Peyer's patch (tissue), 4 donors: Measurements from ENCODE around the gene BPIFB1. TPM values are rescaled to one million over a fixed set of nuclear protein-coding genes. Genes with fewer than 3 reads are reported as not detected.

Experiments used
- DNase-seq, 3 donors: peaks; one replicate each; pipeline ENCODE4 v3.0.0-alpha.2; 2017 to 2019
- H3K27ac ChIP-seq, 4 donors: fragments of 200-600 bp; sonication (generic); one replicate each; pipeline ENCODE4 v1.5.1; 2016 to 2019
- H3K27me3 ChIP-seq, 2 donors: fragments of 200-600 bp; sonication (generic); one replicate each; pipeline ENCODE4 v1.5.1; 2019
- H3K36me3 ChIP-seq, 3 donors: fragments of 200-600 bp; sonication (generic); one replicate each; pipeline ENCODE4 v1.5.1; 2016 to 2019
- H3K4me1 ChIP-seq, 4 donors: fragments of 200-600 bp; sonication (generic); one replicate each; pipeline ENCODE4 v1.5.1; 2016 to 2019
- H3K4me3 ChIP-seq, 4 donors: fragments of 200-600 bp; sonication (generic); 1 replicate in 3 of 4; 2 replicates in 1 of 4; pipeline ENCODE4 v1.5.1; 2016 to 2019; ENCODE audit warnings: mild to moderate bottlenecking in 1 of 4
- H3K9me3 ChIP-seq, 4 donors: fragments of 200-600 bp; sonication (generic); one replicate each; pipeline ENCODE4 v1.5.1; 2016 to 2019; ENCODE audit warnings: mild to moderate bottlenecking in 1 of 4
- CTCF ChIP-seq, 6 experiments: fragments of 450-650 bp in 4 of 6; fragments of 200-600 bp in 2 of 6; sonication (generic) in 1 of 6; IDR thresholded peaks; one replicate each; pipeline ENCODE4 v1.5.1; 2017 to 2019; ENCODE audit warnings: antibody characterized with exemption in 6 of 6, mild to moderate bottlenecking in 3 of 6, moderate library complexity in 1 of 6
- POLR2A ChIP-seq, 2 donors: fragments of 450-650 bp; IDR thresholded peaks; one replicate each; pipeline ENCODE4 v1.5.1; 2017; ENCODE audit warnings: antibody characterized with exemption in 2 of 2, mild to moderate bottlenecking in 2 of 2, moderate library complexity in 2 of 2
- total RNA-seq, 4 donors: library from RNA; depleted of rRNA; stranded (reverse); fragments of >200 nt; gene quantifications; one replicate each; pipeline ENCODE4 v1.1.0, GENCODE V29; 2016

The BPIFB1 gene
- total RNA-seq, 4 donors from 2014 or later = not detected

GRCh38 chr20:33306228-33306627 lies 23.2 kb downstream of the BPIFB1 start:
- Histone ChIP-seq H3K36me3 (no peaks in the 10 kb centered on the region), H3K9me3 (no peaks in the 10 kb centered on the region), H3K27me3 (no peaks in the 10 kb centered on the region), H3K4me1 (no peaks in the 10 kb centered on the region), H3K27ac (no peak overlapping the region), H3K4me3 (no peak overlapping the region)
- TF ChIP-seq CTCF (IDR thresholded peaks at IDR 0.05) = no peak
- DNase-seq = no peak

DNA sequence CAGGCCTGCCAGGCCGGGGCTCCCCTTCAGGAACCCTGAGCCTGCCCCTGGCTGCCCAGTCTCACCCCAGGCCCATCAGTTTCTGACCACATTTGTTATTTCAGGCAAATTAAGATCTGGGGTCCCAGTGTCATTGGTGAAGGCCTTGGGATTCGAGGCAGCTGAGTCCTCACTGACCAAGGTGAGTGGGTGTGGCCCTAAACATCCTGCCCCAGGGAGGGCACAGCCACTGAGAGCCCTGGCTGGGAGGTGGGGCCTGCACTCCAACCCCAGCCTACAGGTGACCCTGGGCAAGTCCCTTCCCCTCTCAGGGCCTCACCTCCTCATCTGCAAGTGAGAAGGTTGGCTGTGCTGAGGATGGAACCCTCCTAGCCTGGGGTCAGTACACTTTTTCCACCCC lies 23.8 kb downstream of the BPIFB1 start:
- TF ChIP-seq CTCF (IDR thresholded peaks at IDR 0.05) (no peak), POLR2A (IDR thresholded peaks at IDR 0.05) (no peak)
- no peak overlapping the region for H3K27ac ChIP-seq
- no peaks in the 10 kb centered on the region for H3K9me3 ChIP-seq
- H3K4me1 ChIP-seq = no peaks in the 10 kb centered on the region
- no peaks in the 10 kb centered on the region for H3K36me3 ChIP-seq
- no peak overlapping the region for H3K4me3 ChIP-seq
- no peaks in the 10 kb centered on the region for H3K27me3 ChIP-seq
- no peak for DNase-seq

DNA sequence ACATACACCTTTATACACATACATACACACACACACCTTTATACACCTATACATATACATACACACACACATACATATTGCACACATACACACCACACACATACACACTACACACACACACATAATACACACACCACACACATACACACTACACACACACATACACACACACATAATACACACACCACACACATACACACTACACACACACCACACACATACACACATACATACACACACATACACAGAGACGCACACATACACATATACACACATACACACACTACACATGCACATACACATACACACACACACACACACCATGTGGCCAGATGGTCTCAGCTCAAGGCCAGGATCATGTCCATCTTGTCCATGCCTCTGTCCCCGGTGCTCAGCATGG lies 25.7 kb downstream of the BPIFB1 start:
- no peak overlapping the region for H3K4me3 ChIP-seq
- H3K27me3 ChIP-seq = no peaks in the 10 kb centered on the region
- TF ChIP-seq POLR2A (IDR thresholded peaks at IDR 0.05) (no peak), CTCF (IDR thresholded peaks at IDR 0.05) (no peak)
- H3K27ac ChIP-seq = no peak overlapping the region
- no peak for DNase-seq
- H3K4me1 ChIP-seq = no peaks in the 10 kb centered on the region
- H3K36me3 ChIP-seq = no peaks in the 10 kb centered on the region
- no peaks in the 10 kb centered on the region for H3K9me3 ChIP-seq

- no peak overlapping the region for H3K27ac ChIP-seq
- no peak for DNase-seq
- no peak overlapping the region for H3K4me3 ChIP-seq
- H3K36me3 ChIP-seq = no peaks in the 10 kb centered on the region
- H3K27me3 ChIP-seq = no peaks in the 10 kb centered on the region
- H3K4me1 ChIP-seq = no peaks in the 10 kb centered on the region
- no peaks in the 10 kb centered on the region for H3K9me3 ChIP-seq
- no peak for TF ChIP-seq POLR2A (IDR thresholded peaks at IDR 0.05)
- no peak for TF ChIP-seq CTCF (IDR thresholded peaks at IDR 0.05)
Measured at GRCh38 chr20:33309631-33310030, 26.6 kb downstream of the BPIFB1 start.

- no peak for DNase-seq
- TF ChIP-seq POLR2A (IDR thresholded peaks at IDR 0.05) (no peak), CTCF (IDR thresholded peaks at IDR 0.05) (no peak)
- H3K4me1 ChIP-seq = no peaks in the 10 kb centered on the region
Measured at GRCh38 chr20:33310327-33310899, 27.4 kb downstream of the BPIFB1 start.

DNA sequence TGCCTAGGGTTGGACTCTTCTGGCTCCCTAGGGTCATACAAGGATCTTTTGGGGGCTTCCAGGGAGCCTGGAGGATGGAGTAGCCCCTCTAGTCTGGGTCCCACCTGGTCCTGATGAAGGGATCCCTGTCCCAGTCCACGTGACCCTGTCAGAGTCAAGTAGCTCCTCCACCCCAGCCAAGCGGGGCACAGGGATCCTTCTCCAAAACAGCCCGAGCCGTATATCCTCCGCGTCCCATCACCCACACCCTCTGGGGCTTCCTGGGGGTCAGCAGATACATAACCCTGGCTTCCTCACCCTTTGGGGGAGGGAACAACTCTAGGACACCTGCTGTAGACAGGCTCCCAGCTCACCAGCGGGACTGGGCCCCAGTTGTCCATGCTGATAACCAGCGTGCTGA lies 28.0 kb downstream of the BPIFB1 start:
- H3K4me3 ChIP-seq = no peak overlapping the region
- no peak for TF ChIP-seq CTCF (IDR thresholded peaks at IDR 0.05)
- no peak for TF ChIP-seq POLR2A (IDR thresholded peaks at IDR 0.05)
- H3K9me3 ChIP-seq = no peaks in the 10 kb centered on the region
- no peaks in the 10 kb centered on the region for H3K27me3 ChIP-seq
- no peaks in the 10 kb centered on the region for H3K36me3 ChIP-seq
- DNase-seq = no peak
- H3K4me1 ChIP-seq = no peaks in the 10 kb centered on the region
- H3K27ac ChIP-seq = no peak overlapping the region

More at GRCh38 chr20:33310327-33310899, 27.4 kb downstream of the BPIFB1 start:
- no peaks in the 10 kb centered on the region for H3K36me3 ChIP-seq
- H3K27ac ChIP-seq = no peak overlapping the region
- no peak overlapping the region for H3K4me3 ChIP-seq
- H3K9me3 ChIP-seq = no peaks in the 10 kb centered on the region
- H3K27me3 ChIP-seq = no peaks in the 10 kb centered on the region
